Effector memory CD8-positive, alpha-beta T cell (primary cell): Measurements from ENCODE around the gene CUL7.
A peak's percentile ranks its signal among the peaks of the same experiment; 100 is the strongest.
"Not testable (repeated sequence)": the region's sequence is repeated elsewhere in the genome, so short reads cannot be mapped to it uniquely, and the experiment has no call there.

Experiments used
- ATAC-seq: fragments of 150-1000 bp; cut with Tn5 transposase; replicated peaks from 2 replicates; pipeline ENCODE4 v1.10.0; 2021; ENCODE audit warnings: mild to moderate bottlenecking, moderate library complexity
- DNase-seq, 3 experiments: peaks; one replicate each; pipeline ENCODE4 v3.0.0; 2021
- H3K27ac Mint-ChIP-seq, 2 donors: one replicate each; pipeline ENCODE4 v1.8.0; 2022; ENCODE audit warnings: mild to moderate bottlenecking in 2 of 2, mixed read lengths in 2 of 2, moderate library complexity in 2 of 2
- H3K27me3 Mint-ChIP-seq, 2 donors: one replicate each; pipeline ENCODE4 v1.8.0; 2022; ENCODE audit warnings: mixed read lengths in 2 of 2
- H3K36me3 Mint-ChIP-seq: one replicate; pipeline ENCODE4 v1.8.0; 2022; ENCODE audit warnings: mild to moderate bottlenecking, moderate library complexity, mixed read lengths; ENCODE audit not compliant: insufficient read depth
- H3K4me1 Mint-ChIP-seq, 2 donors: one replicate each; pipeline ENCODE4 v1.8.0; 2022; ENCODE audit warnings: low read depth in 2 of 2, mixed read lengths in 2 of 2
- H3K4me3 Mint-ChIP-seq, 2 donors: one replicate each; pipeline ENCODE4 v1.8.0; 2022; ENCODE audit warnings: mild to moderate bottlenecking in 2 of 2, mixed read lengths in 2 of 2, moderate library complexity in 2 of 2
- H3K9me3 Mint-ChIP-seq, 2 donors: one replicate each; pipeline ENCODE4 v1.8.0; 2022; ENCODE audit warnings: mixed read lengths in 2 of 2

CUL7 gene

DNA sequence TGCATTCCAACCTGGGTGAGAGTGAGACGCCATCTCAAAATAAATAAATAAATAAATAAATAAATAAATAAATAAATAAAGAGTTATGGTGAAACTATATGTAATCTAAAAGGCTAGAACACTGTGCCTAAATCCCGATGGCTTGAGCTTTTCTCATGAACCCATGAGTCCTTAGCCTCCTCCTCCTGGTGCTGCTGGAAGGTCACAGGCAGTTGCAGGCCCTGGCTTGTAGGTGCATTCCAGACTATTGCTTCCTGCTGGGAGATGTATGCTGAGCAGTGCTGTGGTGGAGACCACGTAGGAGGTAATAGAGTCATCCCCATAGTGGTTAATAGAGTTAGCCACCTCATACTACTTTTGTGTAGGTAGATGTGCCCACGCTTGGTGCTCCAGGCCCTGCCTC lies 35.0 kb upstream of the CUL7 start:
- ATAC-seq (no peak), DNase-seq (no peak)
- Mint-ChIP-seq H3K27me3 (peaks cover 0 to 13% of the 10 kb centered on the region in 2 donors), H3K36me3 (no peaks in the 10 kb centered on the region), H3K27ac (no peak overlapping the region), H3K4me3 (no peak overlapping the region), H3K9me3 (no peaks in the 10 kb centered on the region), H3K4me1 (peaks cover 6 to 12% of the 10 kb centered on the region in 2 donors)

DNA sequence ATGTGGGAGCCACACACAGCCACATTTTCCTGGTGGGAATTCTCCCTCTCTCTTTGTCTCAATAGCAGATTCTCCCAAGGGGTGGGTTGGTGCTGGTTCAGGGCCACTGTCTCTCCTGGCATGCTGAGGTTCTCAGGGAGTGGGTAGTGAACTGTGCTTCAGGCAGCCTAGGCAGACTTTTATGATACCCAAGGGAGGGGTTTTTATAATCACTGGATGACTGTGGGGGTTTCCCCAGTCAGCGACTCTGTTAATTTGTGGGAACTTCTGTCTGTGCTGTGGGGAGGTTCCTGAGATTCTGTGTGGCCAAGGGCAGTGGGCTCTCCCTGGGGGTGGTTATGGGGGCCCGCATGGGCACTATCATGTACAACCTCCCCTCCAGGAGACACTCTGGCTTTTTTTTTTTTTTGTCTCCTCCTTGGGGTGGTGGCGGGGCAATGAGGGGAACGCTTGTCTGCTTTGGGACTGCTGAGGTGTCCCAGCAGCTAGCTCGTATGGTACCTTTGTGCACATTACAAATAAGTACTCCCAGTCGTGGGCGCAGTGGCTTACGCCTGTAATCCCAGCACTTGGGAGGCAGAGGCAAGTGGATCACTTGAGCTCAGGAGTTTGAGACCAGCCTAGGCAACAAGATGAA lies 32.5 kb upstream of the CUL7 start:
- DNase-seq, result no peak
- H3K36me3 Mint-ChIP-seq, result no peaks in the 10 kb centered on the region

DNA sequence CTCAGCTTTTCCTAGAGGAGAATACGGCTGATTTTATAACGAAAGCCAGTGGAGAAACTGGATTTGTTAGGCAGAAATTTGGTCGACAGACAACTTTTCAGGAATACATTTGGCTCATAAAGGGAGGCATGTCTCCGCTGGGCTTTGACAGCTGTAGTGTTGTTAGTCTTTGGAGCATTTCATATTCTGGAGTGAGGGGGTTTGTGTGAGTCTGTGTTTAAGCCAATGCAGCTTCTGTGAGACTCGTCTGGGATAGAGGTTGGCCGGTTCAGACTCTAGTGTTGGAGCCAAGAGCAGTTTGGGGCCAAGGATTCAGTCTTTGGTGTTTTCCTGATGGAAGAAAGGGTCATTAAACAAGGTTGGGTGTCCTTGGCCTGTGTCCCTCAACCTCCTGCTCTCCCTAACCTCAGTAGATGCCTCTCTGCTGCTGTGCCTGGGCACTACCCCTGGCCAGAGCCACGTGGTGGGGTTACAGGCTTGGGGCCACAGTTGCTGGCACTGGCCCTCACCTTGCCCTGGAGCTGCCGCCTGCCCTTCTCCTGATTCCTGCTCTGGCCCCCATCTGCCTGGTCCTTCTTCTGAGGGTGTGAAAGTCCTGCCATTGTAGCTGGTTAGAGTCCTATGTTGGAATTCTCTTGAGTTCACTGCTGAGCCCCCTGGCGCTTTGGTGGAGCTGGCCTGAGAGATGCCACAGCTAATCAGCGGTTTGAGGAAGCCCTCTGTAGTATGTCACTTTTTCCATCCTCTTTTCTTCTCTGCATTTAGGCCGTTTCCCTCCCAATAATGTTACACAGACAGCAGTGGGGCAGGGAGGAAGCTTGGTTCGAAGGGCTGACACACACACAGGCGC lies 29.4 kb upstream of the CUL7 start:
- Mint-ChIP-seq H3K27me3 (peaks cover 16 to 37% of the 10 kb centered on the region in 2 donors), H3K4me3 (no peak overlapping the region), H3K4me1 (no peaks in the 10 kb centered on the region), H3K27ac (peak overlapping the region in 1 of 2 donors; percentile 36), H3K36me3 (no peaks in the 10 kb centered on the region), H3K9me3 (no peaks in the 10 kb centered on the region)
- DNase-seq (no peak), ATAC-seq (no peak)

More for the DNA sequence above, 32.5 kb upstream of the CUL7 start:
- Mint-ChIP-seq H3K27me3 (peaks cover 1 to 21% of the 10 kb centered on the region in 2 donors), H3K27ac (no peak overlapping the region), H3K4me3 (no peak overlapping the region), H3K9me3 (no peaks in the 10 kb centered on the region), H3K4me1 (no peaks in the 10 kb centered on the region)
- no peak for ATAC-seq

DNA sequence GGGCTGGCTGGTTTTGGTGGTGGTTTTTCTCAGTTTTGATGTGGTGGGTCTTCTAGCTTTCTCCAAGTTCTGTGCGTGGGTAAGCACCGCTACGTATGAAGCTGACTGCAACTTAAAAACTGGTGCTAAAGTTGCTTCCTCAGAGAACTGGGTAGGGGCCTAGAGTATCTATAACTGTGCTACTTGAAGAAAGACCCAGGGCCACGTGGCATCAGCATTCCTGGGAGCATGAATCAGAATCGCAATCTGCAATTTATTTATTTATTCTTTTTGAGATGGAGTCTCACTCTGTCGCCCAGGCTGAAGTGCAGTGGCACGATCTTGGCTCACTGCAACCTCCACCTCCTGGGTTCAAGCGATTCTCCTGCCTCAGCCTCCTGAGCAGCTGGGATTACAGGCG lies 28.3 kb upstream of the CUL7 start:
- not testable (repeated sequence) for H3K36me3 Mint-ChIP-seq, DNase-seq, H3K4me3 Mint-ChIP-seq, H3K4me1 Mint-ChIP-seq, H3K27ac Mint-ChIP-seq, H3K9me3 Mint-ChIP-seq, ATAC-seq
- peaks cover 22 to 48% of the 10 kb centered on the region in 2 donors for H3K27me3 Mint-ChIP-seq

DNA sequence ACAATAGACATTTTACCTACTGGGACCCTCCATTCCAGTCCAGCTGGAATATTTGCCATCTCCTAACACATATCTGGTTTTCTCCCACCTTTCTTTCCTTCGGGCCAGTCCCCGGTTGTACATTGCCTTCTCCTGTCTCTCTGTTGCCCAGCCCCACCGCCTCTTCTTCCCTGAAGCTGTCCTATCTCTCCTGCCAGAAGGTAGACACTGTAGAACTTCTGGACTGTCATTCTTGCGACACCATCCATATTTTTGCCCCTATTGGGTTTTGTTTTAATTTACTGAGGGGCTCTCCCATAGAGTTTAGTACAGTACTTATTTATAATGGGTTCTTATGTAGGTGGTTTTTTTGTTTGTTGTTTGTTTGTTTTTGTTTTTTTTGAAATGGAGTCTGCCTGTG lies 27.4 kb upstream of the CUL7 start:
- Mint-ChIP-seq H3K9me3 (no peaks in the 10 kb centered on the region), H3K4me1 (no peaks in the 10 kb centered on the region), H3K36me3 (peaks cover 3% of the 10 kb centered on the region), H3K27me3 (peaks cover 22 to 55% of the 10 kb centered on the region in 2 donors), H3K4me3 (no peak overlapping the region), H3K27ac (no peak overlapping the region)
- ATAC-seq, result no peak
- no peak for DNase-seq

DNA sequence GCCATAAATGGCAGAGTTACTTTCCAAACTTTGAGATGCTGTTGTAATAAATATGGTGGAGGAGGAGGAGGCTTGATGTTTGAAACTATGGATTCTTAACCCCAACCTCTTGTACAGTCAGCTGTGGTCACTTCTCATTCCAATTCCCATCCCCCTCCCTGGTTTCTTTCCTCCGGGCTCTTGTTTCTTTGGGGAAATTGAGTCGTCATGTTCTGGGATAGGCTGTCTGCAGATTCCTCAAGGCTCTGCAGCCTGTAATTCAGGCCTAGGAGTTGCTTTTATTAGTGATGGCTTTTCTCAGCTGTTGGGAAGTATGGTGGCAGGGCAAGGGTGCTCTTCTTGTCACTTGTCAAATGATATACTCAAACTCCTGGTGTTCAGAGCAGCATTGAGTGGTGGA lies 25.0 kb upstream of the CUL7 start:
- Mint-ChIP-seq H3K9me3 (no peaks in the 10 kb centered on the region), H3K27ac (no peak overlapping the region), H3K4me3 (no peak overlapping the region), H3K36me3 (peaks cover 3% of the 10 kb centered on the region), H3K27me3 (peaks cover 22 to 42% of the 10 kb centered on the region in 2 donors), H3K4me1 (no peaks in the 10 kb centered on the region)
- no peak for ATAC-seq
- DNase-seq, result no peak

DNA sequence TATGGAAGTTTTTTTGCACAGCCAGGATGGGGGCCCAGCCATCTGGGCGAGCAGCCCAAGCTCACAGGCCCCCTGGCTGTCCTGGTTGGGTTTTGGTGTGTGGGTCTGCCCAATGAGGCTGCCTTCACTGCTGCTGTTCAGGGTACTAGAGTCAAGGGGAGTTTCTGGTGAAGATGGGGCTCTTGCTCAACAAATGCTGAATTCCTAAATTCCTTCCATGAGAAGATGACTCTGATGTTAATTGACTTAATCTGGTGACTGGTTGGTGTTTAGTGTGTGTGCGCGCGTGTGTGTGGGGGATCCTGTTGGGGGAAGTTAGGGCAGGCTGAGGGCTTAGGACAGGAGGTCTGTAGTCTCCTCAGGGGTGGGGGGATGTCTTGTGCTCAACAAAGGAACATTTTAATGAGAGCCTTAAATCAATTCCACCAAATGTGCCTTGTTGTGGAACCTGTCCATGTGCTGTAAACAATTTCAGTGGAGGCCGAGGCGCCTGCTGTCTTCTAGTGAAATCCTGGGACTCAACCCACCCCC lies 24.4 kb upstream of the CUL7 start:
- no peak for ATAC-seq
- peaks cover 22 to 35% of the 10 kb centered on the region in 2 donors for H3K27me3 Mint-ChIP-seq
- H3K27ac Mint-ChIP-seq, result no peak overlapping the region
- H3K36me3 Mint-ChIP-seq, result peaks cover 10% of the 10 kb centered on the region
- H3K4me1 Mint-ChIP-seq, result no peaks in the 10 kb centered on the region
- no peaks in the 10 kb centered on the region for H3K9me3 Mint-ChIP-seq
- H3K4me3 Mint-ChIP-seq, result no peak overlapping the region
- DNase-seq, result no peak

DNA sequence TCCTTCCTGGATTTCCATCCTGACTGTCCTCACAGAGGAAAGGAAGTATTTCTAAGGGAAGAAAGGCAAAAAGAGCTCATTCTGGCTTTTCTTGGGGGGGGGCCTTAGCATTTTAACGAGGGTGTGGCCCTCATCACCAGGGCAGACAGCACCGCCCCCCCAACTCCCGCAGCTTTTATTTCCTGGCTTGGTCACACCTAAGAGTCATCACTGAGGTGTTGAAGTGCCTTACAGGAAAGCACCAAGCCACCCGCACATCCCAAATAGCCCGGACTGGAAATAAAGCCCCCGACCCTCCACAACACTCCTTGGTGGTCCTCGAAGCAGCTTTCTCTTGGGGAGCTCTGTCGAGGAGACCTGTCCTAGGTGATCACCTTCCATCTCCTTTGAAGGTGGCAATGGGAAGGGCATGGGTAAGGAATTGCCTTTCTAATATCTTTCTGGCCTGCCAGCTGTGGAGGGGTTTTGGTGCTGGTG lies 23.7 kb upstream of the CUL7 start:
- DNase-seq (no peak), ATAC-seq (no peak)
- peak overlapping the region; percentile 0 to 55 for H3K4me3 Mint-ChIP-seq
- H3K27ac Mint-ChIP-seq, result no peak overlapping the region
- no peaks in the 10 kb centered on the region for H3K4me1 Mint-ChIP-seq
- H3K27me3 Mint-ChIP-seq, result peaks cover 22 to 34% of the 10 kb centered on the region in 2 donors
- no peaks in the 10 kb centered on the region for H3K9me3 Mint-ChIP-seq
- H3K36me3 Mint-ChIP-seq, result peaks cover 11% of the 10 kb centered on the region

DNA sequence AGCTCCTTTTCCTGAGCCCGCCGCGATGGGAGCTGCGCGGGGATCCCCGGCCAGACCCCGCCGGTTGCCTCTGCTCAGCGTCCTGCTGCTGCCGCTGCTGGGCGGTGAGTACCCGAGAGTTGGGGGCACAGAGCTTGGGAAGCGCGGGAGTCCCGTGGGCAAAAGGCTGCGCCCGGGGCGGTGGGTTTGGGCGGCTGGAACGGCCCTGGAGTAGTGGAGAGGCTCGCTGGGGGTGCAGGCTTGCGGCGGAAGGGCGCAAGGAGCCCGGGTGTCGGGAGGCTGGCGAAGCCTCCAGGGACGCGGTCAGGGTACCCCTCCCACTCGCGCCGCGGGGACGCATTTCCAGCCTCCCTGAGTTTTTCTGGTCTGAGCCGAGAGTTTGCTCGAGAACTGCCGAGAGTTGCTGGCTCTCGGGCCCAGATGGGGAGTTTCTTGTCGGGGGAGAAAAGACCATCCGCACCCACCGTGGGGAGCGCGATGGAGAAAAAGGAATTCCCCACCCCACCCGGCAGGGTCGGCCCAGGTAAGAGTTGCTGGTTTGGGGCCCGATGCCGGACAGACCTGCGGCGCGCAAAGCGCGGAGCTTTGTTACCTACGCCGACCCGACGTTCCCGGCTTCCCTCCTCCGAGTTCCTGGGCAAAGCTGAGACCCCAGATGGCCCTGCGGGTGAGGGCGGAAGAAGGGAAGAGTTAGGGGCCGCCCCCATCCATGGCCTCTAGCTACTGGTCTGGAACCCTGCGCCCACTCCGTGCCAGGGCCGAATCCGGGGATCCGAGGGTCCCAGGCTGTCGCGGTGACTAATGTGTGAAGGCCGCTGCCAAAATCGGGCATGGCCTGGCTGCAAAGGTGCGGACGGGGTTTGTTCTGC lies 23.0 kb upstream of the CUL7 start:
- H3K4me1 Mint-ChIP-seq, result no peaks in the 10 kb centered on the region
- peak overlapping the region; percentile 37 to 55 for H3K4me3 Mint-ChIP-seq
- no peak for DNase-seq
- peaks cover 13% of the 10 kb centered on the region for H3K36me3 Mint-ChIP-seq
- H3K9me3 Mint-ChIP-seq, result no peaks in the 10 kb centered on the region
- no peak for ATAC-seq
- H3K27me3 Mint-ChIP-seq, result peaks cover 22 to 34% of the 10 kb centered on the region in 2 donors
- no peak overlapping the region for H3K27ac Mint-ChIP-seq

DNA sequence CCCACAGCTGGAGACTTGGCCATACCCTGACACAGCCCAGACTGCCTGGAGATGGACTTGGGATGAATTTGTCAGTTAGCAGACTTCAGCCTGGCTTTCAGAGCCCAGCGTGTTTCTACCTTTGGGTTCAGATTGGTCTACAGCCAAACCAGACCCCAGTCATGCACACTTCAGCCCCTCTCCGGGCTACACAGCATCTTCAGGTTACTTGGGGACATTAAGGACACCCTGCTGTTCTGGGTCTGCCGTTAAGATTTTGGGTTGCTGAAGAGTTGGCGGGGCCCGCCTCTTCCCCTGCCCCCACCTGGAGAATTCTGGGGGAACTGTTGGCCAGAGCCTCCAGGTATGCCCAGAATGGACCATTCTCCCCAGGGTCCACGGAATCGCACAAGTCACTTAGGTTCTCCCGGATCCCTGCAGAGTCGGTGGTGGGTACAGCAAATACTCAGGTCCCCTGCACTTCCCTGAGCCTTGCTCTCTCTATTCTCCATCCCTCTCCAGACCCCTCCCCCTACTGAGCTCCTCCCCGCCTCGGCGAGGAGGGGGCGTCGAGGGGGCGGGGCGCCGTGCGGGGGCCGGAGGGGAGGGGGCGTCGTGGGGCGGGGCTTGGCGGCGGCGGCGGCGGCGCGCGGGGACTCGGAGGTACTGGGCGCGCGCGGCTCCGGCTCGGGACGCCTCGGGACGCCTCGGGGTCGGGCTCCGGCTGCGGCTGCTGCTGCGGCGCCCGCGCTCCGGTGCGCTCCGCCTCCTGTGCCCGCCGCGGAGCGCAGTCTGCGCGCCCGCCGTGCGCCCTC lies 22.2 kb upstream of the CUL7 start, which contains the start of gene PTK7:
PTK7 (plus strand) TSS at position 645 of the 794 bp plus-strand sequence. CDS start 175 bp downstream, outside the sequence.
- DNase-seq (no peak), ATAC-seq (peak; percentile 51)
- H3K27me3 Mint-ChIP-seq, result peaks cover 18 to 34% of the 10 kb centered on the region in 2 donors

DNA sequence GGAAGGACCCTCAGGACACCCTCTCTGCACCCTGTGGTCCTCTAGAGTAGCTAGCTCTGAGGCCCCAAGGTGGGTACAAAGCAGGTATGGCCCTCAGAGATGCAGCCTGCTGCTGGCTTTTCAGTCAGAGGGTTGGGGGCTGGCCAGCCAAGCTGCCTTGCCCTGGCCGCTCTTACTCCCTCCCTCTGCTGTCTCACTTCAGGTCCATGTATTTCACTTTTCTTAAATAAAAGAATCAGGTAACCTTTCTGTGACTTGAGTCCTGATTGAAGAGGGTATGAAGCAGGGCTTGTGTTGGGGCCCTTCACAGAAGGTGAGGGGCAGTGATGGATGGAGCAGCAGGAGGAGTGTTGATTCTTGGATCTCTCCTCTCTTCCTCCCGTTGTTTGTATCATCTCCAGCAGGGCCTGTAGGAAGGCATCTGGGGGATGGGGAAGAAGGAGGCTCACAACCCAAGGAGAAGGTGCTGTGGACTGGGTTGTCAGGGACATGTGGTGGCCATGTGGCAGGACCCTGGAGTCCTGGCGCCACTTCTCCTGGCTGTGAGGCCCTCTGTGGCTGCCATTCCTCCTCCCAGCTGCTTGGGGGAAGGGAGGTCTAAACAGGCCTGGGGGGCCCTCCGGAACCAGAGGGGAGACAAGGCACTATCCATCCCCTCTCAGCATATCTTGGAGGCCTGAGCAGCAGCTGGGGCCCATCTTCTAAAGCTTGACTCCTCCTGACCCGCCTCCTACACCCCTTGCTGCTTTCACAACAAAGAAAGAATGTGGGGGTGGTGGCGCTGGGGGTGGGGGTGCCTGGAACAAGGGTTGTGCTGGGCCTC lies 21.4 kb upstream of the CUL7 start:
- H3K4me1 Mint-ChIP-seq, result no peaks in the 10 kb centered on the region

More for the DNA sequence above, 22.2 kb upstream of the CUL7 start, which contains the start of gene PTK7:
- Mint-ChIP-seq H3K4me3 (peak within 1 kb of the TSS; percentile 37 to 57), H3K36me3 (peaks cover 13% of the 10 kb centered on the region), H3K4me1 (no peaks in the 10 kb centered on the region), H3K9me3 (no peaks in the 10 kb centered on the region), H3K27ac (no peak within 1 kb of the TSS)

More for the DNA sequence above, 21.4 kb upstream of the CUL7 start:
- H3K36me3 Mint-ChIP-seq, result peaks cover 13% of the 10 kb centered on the region
- DNase-seq (no peak), ATAC-seq (no peak)
- no peaks in the 10 kb centered on the region for H3K9me3 Mint-ChIP-seq
- H3K4me3 Mint-ChIP-seq, result peak overlapping the region in 1 of 2 donors; percentile 35
- peaks cover 17 to 34% of the 10 kb centered on the region in 2 donors for H3K27me3 Mint-ChIP-seq
- no peak overlapping the region for H3K27ac Mint-ChIP-seq
